ENCODE results near the gene ATP1A3.

Gene ATP1A3

DNA sequence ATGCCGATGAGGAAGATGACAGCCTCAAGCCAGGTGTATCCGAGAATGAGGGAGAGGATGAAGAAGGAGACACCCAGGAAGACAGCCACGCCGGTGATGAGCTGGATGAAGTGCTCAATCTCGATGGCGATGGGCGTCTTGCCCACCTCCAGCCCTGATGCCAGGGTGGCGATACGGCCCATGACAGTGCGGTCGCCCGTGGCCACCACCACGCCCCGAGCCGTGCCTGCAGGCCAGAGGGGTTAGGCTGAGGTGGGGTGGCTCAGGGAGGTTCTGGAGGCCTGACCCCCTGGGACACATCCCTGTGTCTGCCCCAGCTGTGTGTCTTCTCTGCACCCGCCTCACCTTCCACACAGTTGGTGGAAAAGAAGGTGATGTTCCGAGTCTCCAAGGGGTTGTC, 9.1 kb downstream of the ATP1A3 start:
- H3K4me3 ChIP-seq (ENCODE audit: low read depth, low read length): no peak overlapping the region
- in situ Hi-C loops (cut with HindIII; ENCODE audit: low sequenced_read_pairs): no loop called here
- TF ChIP-seq, protein P1, sequence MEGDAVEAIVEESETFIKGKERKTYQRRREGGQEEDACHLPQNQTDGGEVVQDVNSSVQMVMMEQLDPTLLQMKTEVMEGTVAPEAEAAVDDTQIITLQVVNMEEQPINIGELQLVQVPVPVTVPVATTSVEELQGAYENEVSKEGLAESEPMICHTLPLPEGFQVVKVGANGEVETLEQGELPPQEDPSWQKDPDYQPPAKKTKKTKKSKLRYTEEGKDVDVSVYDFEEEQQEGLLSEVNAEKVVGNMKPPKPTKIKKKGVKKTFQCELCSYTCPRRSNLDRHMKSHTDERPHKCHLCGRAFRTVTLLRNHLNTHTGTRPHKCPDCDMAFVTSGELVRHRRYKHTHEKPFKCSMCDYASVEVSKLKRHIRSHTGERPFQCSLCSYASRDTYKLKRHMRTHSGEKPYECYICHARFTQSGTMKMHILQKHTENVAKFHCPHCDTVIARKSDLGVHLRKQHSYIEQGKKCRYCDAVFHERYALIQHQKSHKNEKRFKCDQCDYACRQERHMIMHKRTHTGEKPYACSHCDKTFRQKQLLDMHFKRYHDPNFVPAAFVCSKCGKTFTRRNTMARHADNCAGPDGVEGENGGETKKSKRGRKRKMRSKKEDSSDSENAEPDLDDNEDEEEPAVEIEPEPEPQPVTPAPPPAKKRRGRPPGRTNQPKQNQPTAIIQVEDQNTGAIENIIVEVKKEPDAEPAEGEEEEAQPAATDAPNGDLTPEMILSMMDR (IDR thresholded peaks at IDR 0.05; ENCODE audit: low read depth, low read length, missing control alignments): no peak
- DNase-seq (ENCODE audit: low read depth): no peak

DNA sequence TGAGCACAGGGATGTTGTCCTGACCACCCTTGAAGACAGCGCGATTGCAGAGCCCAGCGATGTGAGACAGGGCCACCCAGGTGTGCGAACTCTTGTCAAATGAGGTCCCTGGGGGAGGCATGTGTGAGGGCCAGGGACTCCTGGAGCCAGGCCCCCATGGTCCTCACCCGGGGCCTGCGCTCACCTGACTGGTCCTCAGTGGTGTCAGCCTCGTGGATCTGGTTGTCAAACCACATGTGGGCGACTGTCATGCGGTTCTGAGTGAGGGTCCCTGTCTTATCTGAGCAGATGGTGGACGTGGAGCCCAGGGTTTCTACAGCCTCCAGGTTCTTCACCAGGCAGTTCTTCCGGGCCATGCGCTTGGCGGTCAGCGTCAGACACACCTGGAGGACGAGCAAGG, 12.3 kb downstream of the ATP1A3 start:
- H3K4me3 ChIP-seq (ENCODE audit: low read depth, low read length): no peak overlapping the region
- DNase-seq (ENCODE audit: low read depth): no peak
- TF ChIP-seq, protein P1 (IDR thresholded peaks at IDR 0.05; ENCODE audit: low read depth, low read length, missing control alignments): no peak
- in situ Hi-C loops (cut with HindIII; ENCODE audit: low sequenced_read_pairs): no loop called here

DNA sequence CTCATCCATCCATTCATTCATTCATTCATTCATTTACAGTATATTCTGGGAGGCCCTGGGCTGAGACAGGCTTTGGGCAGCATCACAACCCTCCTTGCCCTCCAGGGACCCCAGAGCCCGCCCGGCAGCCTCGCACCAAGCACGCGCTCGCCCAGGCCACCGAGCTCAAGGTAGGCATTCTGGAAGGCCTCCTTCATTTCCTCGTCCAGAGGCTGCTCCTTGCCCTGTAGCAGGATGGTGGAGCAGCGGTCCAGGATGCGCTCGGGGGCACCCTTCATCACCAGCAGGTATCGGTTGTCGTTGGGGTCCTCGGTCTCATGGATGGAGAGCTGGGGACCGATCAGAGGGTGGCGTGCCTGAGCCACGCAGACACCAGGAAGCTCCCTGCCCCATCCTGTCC, 15.6 kb downstream of the ATP1A3 start:
- TF ChIP-seq, protein P1 (IDR thresholded peaks at IDR 0.05; ENCODE audit: low read depth, low read length, missing control alignments): no peak
- DNase-seq (ENCODE audit: low read depth): no peak
- no peak overlapping the region for H3K4me3 ChIP-seq (ENCODE audit: low read depth, low read length)
- in situ Hi-C loops (cut with HindIII; ENCODE audit: low sequenced_read_pairs): no loop called here

DNA sequence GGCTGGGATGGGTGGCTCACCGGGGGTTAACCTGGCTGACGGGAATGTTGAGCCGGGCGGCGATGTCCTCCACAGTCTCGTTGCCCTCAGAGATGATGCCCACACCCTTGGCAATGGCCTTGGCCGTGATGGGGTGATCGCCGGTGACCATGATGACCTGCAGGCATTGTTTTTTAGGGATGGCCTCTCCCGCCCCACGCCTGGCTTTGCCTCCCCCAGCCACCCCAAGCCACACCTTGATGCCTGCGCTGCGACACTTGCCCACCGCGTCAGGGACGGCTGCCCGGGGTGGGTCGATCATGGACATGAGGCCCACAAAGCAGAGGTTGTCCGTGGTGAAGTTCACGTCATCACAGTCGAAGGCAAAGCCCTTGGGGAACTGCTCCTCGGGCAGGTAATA, 16.1 kb downstream of the ATP1A3 start:
- TF ChIP-seq, protein P1 (IDR thresholded peaks at IDR 0.05; ENCODE audit: low read depth, low read length, missing control alignments): no peak
- H3K4me3 ChIP-seq (ENCODE audit: low read depth, low read length): no peak overlapping the region
- in situ Hi-C loops (cut with HindIII; ENCODE audit: low sequenced_read_pairs): no loop called here
- no peak for DNase-seq (ENCODE audit: low read depth)

DNA sequence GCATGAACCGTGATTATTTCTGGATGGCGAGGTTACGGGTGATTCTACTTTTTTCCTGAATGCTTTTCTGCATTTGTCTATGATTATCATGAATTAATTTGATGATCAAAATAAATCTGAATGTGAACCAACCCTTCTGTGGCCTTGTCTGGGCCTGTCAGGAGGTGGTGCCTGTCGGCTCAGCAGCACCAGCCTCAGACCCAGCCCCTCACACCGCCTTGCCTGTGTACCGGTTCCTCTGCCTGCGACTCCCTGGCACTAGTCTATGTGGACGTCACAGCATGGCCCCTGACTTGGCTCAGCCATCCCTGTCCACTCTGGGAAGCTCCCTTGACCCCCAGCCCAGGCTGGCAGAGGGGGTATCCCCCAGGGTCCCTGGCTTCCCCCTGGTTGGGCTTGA, 19.4 kb downstream of the ATP1A3 start:
- no peak overlapping the region for H3K4me3 ChIP-seq (ENCODE audit: low read depth, low read length)
- DNase-seq (ENCODE audit: low read depth): no peak
- in situ Hi-C loops (cut with HindIII; ENCODE audit: low sequenced_read_pairs): no loop called here
- TF ChIP-seq, protein P1 (IDR thresholded peaks at IDR 0.05; ENCODE audit: low read depth, low read length, missing control alignments): no peak

DNA sequence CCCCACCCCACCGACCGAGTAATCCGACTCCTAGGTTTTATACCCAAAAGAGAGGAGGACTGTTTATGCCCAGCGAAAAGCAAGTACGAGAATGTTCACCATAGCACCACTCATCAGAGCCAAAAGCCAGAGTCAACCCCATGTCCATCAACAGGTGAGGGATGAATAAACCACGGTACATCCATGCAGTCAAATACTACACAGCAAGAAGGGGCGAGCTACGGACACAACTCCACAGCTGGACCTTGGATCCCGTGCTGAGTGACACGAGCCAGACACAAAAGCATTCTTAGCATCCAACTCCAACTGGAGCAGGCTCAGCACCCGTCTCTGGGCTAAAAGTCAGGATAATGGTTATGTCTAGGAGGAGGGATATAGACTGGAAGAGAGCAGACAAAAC, 22.7 kb downstream of the ATP1A3 start:
- no peak for DNase-seq (ENCODE audit: low read depth)
- in situ Hi-C loops (cut with HindIII; ENCODE audit: low sequenced_read_pairs): no loop called here
- H3K4me3 ChIP-seq (ENCODE audit: low read depth, low read length): no peak overlapping the region
- TF ChIP-seq, protein P1 (IDR thresholded peaks at IDR 0.05; ENCODE audit: low read depth, low read length, missing control alignments): no peak

All from astrocyte of the cerebellum (primary cell).